ENCODE results near the gene TMCC2. TPM values are rescaled to one million over a fixed set of nuclear protein-coding genes. Genes with fewer than 3 reads are reported as not detected.
A peak's percentile ranks its signal among the peaks of the same experiment; 100 is the strongest.

TMCC2 gene
- total RNA-seq, 1 donor from 2014 or later = 13.4 TPM

DNA sequence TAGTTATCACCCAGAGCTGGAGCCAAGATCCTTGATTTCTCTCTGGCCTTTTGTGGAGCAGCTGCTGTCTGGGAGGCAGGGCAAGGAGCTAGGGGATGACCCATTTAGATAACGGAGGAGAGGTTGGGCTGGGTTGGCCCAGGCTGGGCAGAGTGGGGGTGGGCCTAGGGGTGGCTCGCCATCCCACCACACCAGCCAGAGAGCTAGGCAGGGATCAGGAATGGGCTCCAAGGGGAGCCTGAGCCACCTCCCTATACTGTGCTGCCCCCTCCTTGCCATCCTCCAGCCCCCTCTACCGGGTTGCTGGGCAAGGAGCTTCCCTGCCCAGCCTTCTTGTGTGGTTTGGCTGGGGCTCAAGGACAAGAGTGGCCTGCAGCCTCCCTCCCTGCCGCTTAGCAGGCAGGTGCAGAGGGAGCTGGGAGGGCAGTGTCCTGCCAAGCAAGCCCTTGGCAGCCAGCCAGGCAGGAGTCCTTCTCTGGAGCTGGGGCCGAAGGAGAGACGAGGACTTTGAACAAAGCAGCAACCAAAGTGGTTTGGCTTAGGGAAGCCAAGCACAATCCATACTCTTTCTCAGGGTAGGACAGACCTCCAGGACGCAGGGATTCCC lies 89.7 kb downstream of the TMCC2 start:
- H3K4me3 Mint-ChIP-seq (ENCODE audit: low read depth) = no peak overlapping the region
- no peak overlapping the region for H3K27ac Mint-ChIP-seq
- no peaks in the 10 kb centered on the region for H3K9me3 Mint-ChIP-seq
- H3K4me1 Mint-ChIP-seq (ENCODE audit: low read depth) = peaks cover 68% of the 10 kb centered on the region
- H3K27me3 Mint-ChIP-seq (ENCODE audit: low read depth) = peaks cover 33% of the 10 kb centered on the region
- intact Hi-C loops (cut with micrococcal nuclease) = no loop called here
- H3K36me3 Mint-ChIP-seq (ENCODE audit: low read depth) = peaks cover 2% of the 10 kb centered on the region
- DNase-seq (ENCODE audit: low spot score) = no peak

DNA sequence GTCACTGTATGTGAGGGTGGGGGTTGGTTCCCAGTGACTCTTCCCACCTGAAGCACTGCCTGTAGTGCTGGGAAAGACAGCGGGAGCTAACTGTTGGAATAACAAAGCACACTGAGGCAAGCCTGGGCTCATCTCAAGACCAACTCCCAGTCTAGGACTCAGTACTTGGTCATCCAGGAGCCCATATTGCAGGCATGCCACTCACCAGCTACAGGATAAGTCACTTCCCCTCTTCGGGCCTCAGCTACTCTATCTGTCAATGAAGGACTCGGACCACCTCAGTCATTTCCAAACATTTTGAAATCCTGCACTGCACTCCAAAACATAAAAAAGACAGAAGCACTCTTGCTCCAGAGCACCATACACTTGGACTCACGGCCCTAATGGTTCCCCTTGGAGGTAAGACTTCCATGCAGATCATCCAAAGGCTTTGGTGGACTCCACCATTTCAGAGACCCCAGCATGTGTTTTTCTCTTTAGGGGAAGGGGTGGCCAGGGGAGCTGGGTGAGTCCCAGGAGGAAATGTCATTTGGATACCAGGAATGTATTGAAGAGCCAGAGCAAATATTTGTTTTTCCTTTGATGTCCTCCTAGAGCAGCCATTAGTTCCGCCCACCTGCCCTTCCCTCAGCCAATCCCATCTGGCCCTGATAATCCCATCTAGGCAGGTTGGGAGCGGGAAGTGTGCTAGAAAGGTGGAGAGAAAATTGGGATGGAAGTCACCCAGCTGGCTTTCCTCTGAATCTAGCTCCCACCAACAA lies 90.7 kb downstream of the TMCC2 start:
- no peak for DNase-seq (ENCODE audit: low spot score)
- Mint-ChIP-seq H3K4me1 (ENCODE audit: low read depth) (peaks cover 58% of the 10 kb centered on the region), H3K4me3 (ENCODE audit: low read depth) (no peak overlapping the region), H3K36me3 (ENCODE audit: low read depth) (peaks cover 2% of the 10 kb centered on the region), H3K27me3 (ENCODE audit: low read depth) (peaks cover 30% of the 10 kb centered on the region), H3K27ac (no peak overlapping the region), H3K9me3 (no peaks in the 10 kb centered on the region)
- intact Hi-C loops (cut with micrococcal nuclease) = no loop called here

DNA sequence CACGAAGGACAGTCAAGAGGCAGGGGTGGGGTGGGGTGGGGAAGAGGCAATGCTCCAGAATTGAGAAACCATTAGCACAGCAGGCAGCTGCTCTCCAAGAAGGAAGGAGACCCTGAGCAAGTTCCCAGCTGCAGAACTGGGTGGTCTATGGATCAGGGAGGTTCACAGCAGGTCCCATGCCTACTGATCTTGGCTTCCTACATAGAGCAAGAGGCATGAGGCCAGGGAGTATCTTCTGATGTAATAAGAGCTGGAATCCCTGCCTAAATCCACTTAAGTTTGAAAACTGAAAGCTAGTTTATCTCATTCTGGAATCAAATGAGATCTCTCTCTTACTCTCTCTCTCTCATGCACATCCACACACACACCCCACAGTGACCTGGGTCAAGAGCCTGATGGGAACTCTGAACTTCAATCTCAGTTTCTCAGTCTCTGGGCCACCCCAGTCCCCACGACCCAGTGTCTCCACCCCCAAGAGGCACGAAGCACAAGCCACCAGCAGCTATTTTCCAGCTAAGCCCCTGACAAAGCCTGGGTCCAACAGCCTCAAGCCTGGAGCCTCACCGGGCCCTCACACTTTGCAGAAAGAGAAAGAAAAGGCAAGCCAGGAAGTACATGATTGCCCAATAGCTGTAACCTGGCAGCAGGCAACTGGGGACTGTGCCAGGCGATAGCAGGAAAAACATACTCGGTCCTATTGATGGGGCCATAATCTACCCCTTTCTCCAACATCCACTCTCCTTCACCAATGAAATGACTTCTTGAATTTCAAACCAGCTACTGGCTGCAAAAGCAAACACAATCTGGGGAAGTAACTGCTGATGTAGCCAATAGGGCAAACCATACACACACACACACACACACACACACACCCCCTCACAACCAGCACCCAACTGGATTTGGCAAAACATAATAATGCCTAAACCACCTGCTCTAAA lies 91.6 kb downstream of the TMCC2 start:
- Mint-ChIP-seq H3K9me3 (no peaks in the 10 kb centered on the region), H3K36me3 (ENCODE audit: low read depth) (peaks cover 2% of the 10 kb centered on the region), H3K4me1 (ENCODE audit: low read depth) (peaks cover 50% of the 10 kb centered on the region), H3K27me3 (ENCODE audit: low read depth) (peaks cover 35% of the 10 kb centered on the region), H3K4me3 (ENCODE audit: low read depth) (peak overlapping the region; percentile 88), H3K27ac (no peak overlapping the region)
- DNase-seq (ENCODE audit: low spot score) = peak; percentile 14
- intact Hi-C loops (cut with micrococcal nuclease) = loop anchor here (2.0 kb wide), 2 partner anchors 15 to 35 kb away; no protein-coding TSS in a partner anchor

DNA sequence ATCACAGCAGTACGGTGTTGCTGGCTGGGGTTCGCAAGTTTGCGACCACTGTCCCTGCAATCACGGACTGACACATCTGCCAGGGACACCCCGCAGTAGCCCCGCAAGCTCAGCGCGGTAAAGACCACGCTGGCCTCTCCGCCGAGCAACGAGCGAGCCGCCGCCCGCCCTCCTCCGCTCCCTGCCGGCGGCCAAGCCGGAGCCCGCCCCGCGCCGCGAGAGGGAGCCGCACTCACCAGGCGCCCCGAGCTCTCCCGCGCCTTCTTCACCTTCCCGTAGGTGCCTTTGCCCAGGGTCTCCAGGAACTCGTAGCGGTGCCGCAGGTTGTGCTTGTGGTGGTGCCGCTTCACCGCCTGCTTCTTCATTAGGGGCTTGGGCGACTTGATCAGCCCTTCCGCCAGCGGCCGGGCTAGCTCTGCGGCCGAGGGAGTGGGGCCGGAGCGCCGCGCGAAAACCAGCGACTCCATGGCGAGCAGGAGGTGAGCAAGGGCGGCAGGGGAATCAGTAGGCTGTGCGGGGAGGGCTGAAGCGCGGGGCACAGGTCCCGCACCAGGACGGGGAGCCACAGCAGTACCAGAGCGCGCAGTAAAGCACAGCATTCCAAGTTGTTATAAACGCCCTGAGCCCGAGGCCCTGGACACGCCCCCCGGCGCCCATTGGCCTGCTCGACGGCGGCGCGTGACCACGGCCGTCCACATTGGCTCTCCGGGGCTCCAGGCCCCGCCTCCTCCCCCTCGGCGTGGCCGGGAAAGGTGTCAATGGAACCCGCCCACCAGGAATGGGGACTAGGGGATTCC lies 93.6 kb downstream of the TMCC2 start, which contains the start of gene NUAK2:
Gene NUAK2 (minus strand): TSS at position 584 of the 797 bp plus-strand sequence. CDS start 117 bp downstream, at position 467.
- peaks cover 46% of the 10 kb centered on the region for H3K27me3 Mint-ChIP-seq (ENCODE audit: low read depth)
- H3K36me3 Mint-ChIP-seq (ENCODE audit: low read depth) = peaks cover 2% of the 10 kb centered on the region
- no peaks in the 10 kb centered on the region for H3K9me3 Mint-ChIP-seq
- peak; percentile 67 for DNase-seq (ENCODE audit: low spot score)
- H3K4me3 Mint-ChIP-seq (ENCODE audit: low read depth) = peak within 1 kb of the TSS; percentile 88
- peak within 1 kb of the TSS; percentile 15 for H3K27ac Mint-ChIP-seq
- peaks cover 45% of the 10 kb centered on the region for H3K4me1 Mint-ChIP-seq (ENCODE audit: low read depth)
- intact Hi-C loops (cut with micrococcal nuclease) = loop anchor here (1.0 to 2.0 kb wide), 3 partner anchors 13 to 37 kb away; no protein-coding TSS in a partner anchor

DNA sequence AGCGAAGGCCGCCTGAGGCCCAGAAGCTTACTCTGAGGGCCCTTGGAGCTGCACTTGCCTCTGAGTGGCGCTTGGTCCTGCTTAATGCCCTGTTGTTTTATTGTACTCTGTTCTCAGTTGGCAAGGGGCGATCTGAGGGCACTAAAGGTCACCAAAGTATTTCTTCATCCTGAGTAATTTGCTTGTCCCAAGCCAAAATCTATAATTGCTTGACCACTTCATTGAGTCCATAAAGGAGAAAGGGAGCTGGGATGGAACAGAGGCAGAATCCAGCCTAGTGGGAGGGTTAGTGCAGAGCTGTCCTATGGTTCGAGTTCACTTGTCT lies 94.2 kb downstream of the TMCC2 start:
- no peak for DNase-seq (ENCODE audit: low spot score)
- intact Hi-C loops (cut with micrococcal nuclease) = loop anchor here (1.0 to 2.0 kb wide), 3 partner anchors 13 to 37 kb away; no protein-coding TSS in a partner anchor
- peak overlapping the region; percentile 88 for H3K4me3 Mint-ChIP-seq (ENCODE audit: low read depth)
- no peaks in the 10 kb centered on the region for H3K9me3 Mint-ChIP-seq
- H3K36me3 Mint-ChIP-seq (ENCODE audit: low read depth) = peaks cover 2% of the 10 kb centered on the region
- no peak overlapping the region for H3K27ac Mint-ChIP-seq
- H3K27me3 Mint-ChIP-seq (ENCODE audit: low read depth) = peaks cover 51% of the 10 kb centered on the region
- peaks cover 41% of the 10 kb centered on the region for H3K4me1 Mint-ChIP-seq (ENCODE audit: low read depth)

Other genes with a start within 250 kb of the TMCC2 start
- gene CNTN2, start 184.7 kb upstream of the TMCC2 start, total RNA-seq = not detected in 2 replicates
- gene TMEM81, start 143.5 kb upstream of the TMCC2 start, total RNA-seq = 3.2 and 3.3 TPM in 2 replicates
- gene RBBP5, start 106.0 kb upstream of the TMCC2 start, total RNA-seq = 19.2 and 21.6 TPM in 2 replicates
- gene DSTYK, start 16.2 kb upstream of the TMCC2 start, total RNA-seq = 27.3 and 28.6 TPM in 2 replicates
- gene NUAK2, start 93.8 kb downstream of the TMCC2 start, total RNA-seq = 0.41 and 0.44 TPM in 2 replicates
- gene KLHDC8A, start 129.0 kb downstream of the TMCC2 start, total RNA-seq = not detected in 2 replicates
- 0.48 TPM in 1 of 2 replicates, not detected in the other for gene LEMD1, start 194.1 kb downstream of the TMCC2 start, total RNA-seq
- gene BLACAT1, start 228.1 kb downstream of the TMCC2 start, total RNA-seq = not detected in 2 replicates

Measured in activated T-helper 2 cell treated with anti-CD3 and anti-CD28 coated beads, Interferon-gamma antibody, Interleukin-2, Interleukin-4, amounts not matched to agents 10 μg/mL and 5 μg/mL and 100 μg/mL, durations not matched to agents 14 hours and 24 hours and 36 hours (primary cell).